Fibroblast of lung (primary cell): ENCODE data around the gene ABCA13.

Experiments
- CTCF ChIP-seq, 2 donors: IDR thresholded peaks in 1 of 2; conservative IDR thresholded peaks in 1 of 2; 1 replicate in 1 of 2; 2 replicates in 1 of 2; pipeline ENCODE4 v1.5.1; 2011 to 2012; ENCODE audit warnings: low read length in 2 of 2, control low read depth in 1 of 2, inconsistent platforms in 1 of 2, low read depth in 1 of 2, mild to moderate bottlenecking in 1 of 2
- EZH2 ChIP-seq: IDR thresholded peaks from 2 replicates; pipeline ENCODE4 v1.5.1; 2012; ENCODE audit warnings: low read length, control low read depth, mild to moderate bottlenecking; ENCODE audit errors: missing control alignments

- TF ChIP-seq CTCF (conservative IDR thresholded peaks at IDR 0.05 in 1 of 2, IDR thresholded peaks at IDR 0.05 in 1 of 2; ENCODE audit: low read depth in 1 of 2, low read length in 2 of 2) (no peak), EZH2 (no peak)
These were observed 341.6 kb downstream of the ABCA13 start for GRCh38 chr7:48512892-48513291.
